SK-N-MC (cell line): ENCODE measurements around the gene AURKAIP1.
A peak's percentile ranks its signal among the peaks of the same experiment; 100 is the strongest.

Source experiments
- DNase-seq: peaks from one replicate; pipeline ENCODE4 v3.0.0-alpha.2; 2011; ENCODE audit warnings: low read depth, low spot score
- H3K27ac ChIP-seq: fragments of 200-600 bp; sonication (generic); 2 replicates; pipeline ENCODE4 v1.5.1; 2016; ENCODE audit warnings: mixed run types
- H3K36me3 ChIP-seq: fragments of 200-600 bp; sonication (generic); 2 replicates; pipeline ENCODE4 v1.6.1; 2017; ENCODE audit warnings: antibody characterized with exemption, low read length, mixed read lengths; ENCODE audit not compliant: insufficient read depth
- H3K4me3 ChIP-seq: fragments of 200-600 bp; sonication (generic); 2 replicates; pipeline ENCODE4 v1.5.1; 2016
- H3K9ac ChIP-seq: fragments of 200-600 bp; sonication (generic); 2 replicates; pipeline ENCODE4 v1.8.0; 2017; ENCODE audit warnings: mixed run types, mixed read lengths; ENCODE audit not compliant: insufficient read length
- H3K9me3 ChIP-seq: fragments of 200-600 bp; sonication (generic); 2 replicates; pipeline ENCODE4 v1.6.1; 2017; ENCODE audit warnings: low read depth, mild to moderate bottlenecking, antibody characterized with exemption, low read length, moderate library complexity, mixed read lengths
- EZH2 ChIP-seq: fragments of 200-600 bp; sonication (generic); IDR thresholded peaks from one replicate; pipeline ENCODE4 v1.6.1; 2017; ENCODE audit warnings: antibody characterized with exemption
- FOXP2 ChIP-seq: optimal IDR thresholded peaks from 2 replicates; pipeline ENCODE3; 2011; ENCODE audit warnings: mild to moderate bottlenecking, moderate library complexity; ENCODE audit not compliant: insufficient read depth; ENCODE audit errors: extremely low read length, control extremely low read depth
- POLR2AphosphoS5 ChIP-seq: IDR thresholded peaks from 2 replicates; pipeline ENCODE4 v1.6.1; 2012; ENCODE audit warnings: mild to moderate bottlenecking, low read depth, low read length, borderline replicate concordance

Gene AURKAIP1

DNA sequence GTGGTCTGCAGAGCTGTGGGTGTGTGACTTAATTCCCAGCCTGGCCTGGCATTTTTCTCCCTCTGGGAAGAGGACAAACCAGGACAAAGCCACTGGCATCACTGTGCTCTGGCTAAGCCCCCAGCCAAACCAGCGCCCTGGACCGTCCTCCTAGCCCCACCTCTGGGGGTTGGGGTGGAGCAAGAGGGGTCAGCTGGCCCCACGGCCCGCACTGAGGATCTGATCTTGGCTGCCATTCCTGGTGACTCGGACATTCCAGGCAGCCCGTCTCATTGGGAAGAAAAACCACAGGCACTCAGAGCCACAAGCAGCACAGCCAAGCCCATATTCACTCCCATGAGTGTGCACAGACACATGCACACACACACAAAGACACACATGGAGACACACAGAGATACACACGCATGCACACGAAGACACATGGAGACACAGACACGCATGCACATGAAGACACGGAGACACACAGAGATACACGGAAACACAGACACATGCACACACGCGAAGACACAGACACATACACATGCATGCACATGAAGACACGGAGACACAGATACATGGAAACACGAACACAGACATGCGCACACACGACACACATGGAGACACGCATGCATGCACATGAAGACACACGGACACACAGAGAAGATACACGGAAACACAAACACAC lies 14.4 kb downstream of the AURKAIP1 start:
- TF ChIP-seq EZH2, result no peak
- TF ChIP-seq POLR2AphosphoS5, result no peak
- no peak for TF ChIP-seq FOXP2
- H3K36me3 ChIP-seq, result no peaks in the 10 kb centered on the region
- no peak for DNase-seq
- H3K4me3 ChIP-seq, result peak overlapping the region; percentile 21; the same call in 1 of the 2 replicates
- H3K9ac ChIP-seq, result no peak overlapping the region
- H3K27ac ChIP-seq, result no peak overlapping the region
- H3K9me3 ChIP-seq, result no peaks in the 10 kb centered on the region

DNA sequence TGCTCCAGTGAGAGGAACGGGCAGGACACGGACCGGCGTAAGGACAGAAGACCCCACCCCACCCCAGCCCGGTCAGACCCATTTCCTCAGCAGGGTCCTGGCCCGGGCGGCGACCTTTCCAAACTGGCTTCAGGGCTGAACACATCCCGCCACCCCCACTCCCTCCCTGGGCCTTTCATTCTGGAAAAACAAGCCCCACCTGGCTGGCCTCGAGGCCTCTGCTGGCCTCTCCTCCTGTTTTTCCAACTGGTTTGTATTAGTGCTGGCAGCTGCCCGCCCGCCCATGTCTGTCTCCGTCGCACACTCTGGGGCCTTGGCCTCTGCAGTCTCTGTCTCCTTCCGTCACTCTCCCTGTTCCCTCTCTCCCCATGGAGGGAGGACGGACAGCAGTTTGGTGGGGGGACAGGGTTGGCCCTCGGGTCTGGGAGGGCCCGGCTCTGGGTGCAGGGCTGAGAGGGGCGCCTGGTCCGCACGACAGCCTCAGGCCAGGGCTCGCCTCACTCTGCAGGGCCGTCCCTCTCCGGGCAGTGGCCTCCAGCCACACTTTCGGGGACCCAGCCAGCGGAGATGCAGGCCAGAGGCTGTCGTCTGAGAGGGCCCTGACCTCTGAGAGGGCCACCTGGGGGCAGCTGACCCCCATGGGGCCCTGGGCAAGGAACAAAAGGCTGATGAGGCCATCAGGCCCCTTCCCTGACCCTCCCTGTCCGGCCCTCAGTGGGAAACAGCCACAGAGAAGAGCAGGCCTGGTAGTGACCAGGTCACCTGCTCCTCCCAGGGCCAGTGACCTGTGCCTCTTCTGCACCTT lies 15.1 kb downstream of the AURKAIP1 start:
- Histone ChIP-seq H3K27ac (peak overlapping the region; percentile 86), H3K36me3 (no peaks in the 10 kb centered on the region), H3K4me3 (no peak overlapping the region), H3K9ac (peak overlapping the region; percentile 51), H3K9me3 (no peaks in the 10 kb centered on the region)
- TF ChIP-seq FOXP2, result no peak
- no peak for TF ChIP-seq POLR2AphosphoS5
- TF ChIP-seq EZH2, result no peak
- no peak for DNase-seq

DNA sequence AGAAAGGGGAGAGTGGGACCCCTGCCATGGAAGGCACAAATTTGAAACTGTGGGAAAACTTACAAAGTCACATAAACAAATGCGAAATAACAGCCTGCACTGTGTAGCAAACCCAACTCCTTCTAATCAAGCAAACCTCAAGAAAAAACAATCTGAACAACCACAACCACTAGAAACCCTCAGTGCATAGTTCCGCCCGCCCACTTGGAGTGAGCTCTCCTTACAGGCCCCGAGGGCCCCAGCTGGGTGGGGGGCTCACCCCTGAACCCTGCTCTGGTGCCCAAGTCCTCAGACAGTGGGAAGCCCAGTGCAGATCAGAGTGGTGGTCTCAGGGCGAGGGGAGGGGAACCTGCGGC lies 15.7 kb downstream of the AURKAIP1 start:
- no peak overlapping the region for H3K4me3 ChIP-seq
- H3K9ac ChIP-seq, result peak overlapping the region; percentile 51
- no peak for TF ChIP-seq EZH2
- TF ChIP-seq FOXP2, result no peak
- TF ChIP-seq POLR2AphosphoS5, result no peak
- no peaks in the 10 kb centered on the region for H3K36me3 ChIP-seq
- H3K9me3 ChIP-seq, result no peaks in the 10 kb centered on the region
- peak overlapping the region; percentile 86 for H3K27ac ChIP-seq
- no peak for DNase-seq

DNA sequence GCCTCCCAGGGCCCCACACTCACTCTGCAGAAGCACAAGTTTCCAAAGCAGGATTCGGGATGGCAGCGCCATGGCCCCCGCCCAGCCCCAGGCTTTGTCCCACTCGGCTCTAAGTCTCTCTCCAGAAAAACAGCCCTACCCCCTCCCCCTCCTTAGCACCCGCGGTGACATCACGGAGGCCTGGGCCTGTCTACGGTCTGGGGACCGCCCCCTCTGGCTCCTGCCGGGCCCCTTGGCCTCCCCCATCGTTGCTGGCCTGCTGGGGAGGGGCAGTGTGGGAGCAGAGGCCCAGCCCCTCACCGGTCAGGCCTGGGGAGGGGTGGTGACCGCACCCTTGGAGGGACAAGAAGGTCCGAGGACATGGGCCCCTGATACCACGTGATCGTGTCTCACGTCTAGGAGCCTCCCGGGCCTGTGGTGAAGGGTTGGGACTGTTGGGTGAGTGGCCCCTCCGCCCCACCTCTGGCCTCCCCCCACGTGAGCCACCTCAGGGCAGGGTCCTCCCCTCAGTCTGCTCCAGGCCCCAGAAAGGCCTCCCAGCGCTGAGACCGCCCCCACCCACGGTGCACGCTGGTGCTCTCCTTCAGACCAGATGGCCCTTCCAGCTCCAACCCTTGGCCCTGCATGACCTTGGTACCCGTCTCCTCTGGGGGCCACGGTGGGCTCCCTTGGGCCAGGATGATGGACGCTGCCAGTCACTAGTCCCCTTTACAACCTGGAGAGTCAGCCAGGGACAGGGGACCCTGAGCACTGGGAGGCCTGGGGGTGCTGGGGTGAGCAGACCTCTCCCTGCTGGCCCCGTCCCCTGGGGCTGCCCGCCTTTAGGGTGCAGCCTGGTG lies 16.4 kb downstream of the AURKAIP1 start, which contains the start of gene MXRA8:
Gene MXRA8, minus strand, starts transcription at position 123 of the 839 bp plus-strand sequence. Its CDS starts 51 bp downstream, at position 72.
- no peak for DNase-seq
- Histone ChIP-seq H3K36me3 (no peaks in the 10 kb centered on the region), H3K9ac (peak within 1 kb of the TSS; percentile 51), H3K9me3 (no peaks in the 10 kb centered on the region), H3K4me3 (peak within 1 kb of the TSS; percentile 51), H3K27ac (peak within 1 kb of the TSS; percentile 86)
- peak; percentile 69; the same call in 1 of the 2 replicates for TF ChIP-seq POLR2AphosphoS5
- no peak for TF ChIP-seq EZH2

DNA sequence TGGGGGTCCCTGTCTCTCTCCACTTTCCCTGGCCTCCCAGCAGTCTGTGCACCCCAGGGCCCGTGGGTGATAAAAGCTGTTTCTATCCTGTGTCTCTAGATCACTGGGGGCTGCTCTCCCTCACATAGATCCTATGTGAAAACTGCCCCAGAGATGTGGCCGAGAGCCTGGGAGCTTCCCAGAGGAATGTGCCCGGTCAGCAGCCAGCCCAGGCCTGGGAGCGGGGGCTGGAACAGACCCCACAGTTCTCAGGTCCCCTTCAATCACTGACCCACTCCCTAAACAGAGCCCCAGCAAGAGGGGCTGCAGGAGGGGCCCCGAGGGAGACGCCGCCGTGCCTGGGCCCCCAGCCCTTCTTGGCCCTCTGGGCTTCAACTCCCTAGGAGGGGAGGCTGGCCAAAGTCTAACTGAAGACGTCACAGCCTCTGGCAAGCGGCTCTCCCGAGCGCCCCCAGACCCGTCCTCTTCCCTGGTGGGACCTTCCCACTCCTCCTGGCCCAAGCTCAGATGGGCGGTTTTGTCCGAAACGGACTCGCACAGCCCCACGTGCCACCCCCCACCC lies 17.1 kb downstream of the AURKAIP1 start:
- Histone ChIP-seq H3K27ac (peak overlapping the region; percentile 86), H3K36me3 (no peaks in the 10 kb centered on the region), H3K4me3 (peak overlapping the region; percentile 51), H3K9me3 (no peaks in the 10 kb centered on the region), H3K9ac (peak overlapping the region; percentile 51)
- DNase-seq, result no peak
- TF ChIP-seq EZH2, result no peak
- no peak for TF ChIP-seq POLR2AphosphoS5
- no peak for TF ChIP-seq FOXP2

DNA sequence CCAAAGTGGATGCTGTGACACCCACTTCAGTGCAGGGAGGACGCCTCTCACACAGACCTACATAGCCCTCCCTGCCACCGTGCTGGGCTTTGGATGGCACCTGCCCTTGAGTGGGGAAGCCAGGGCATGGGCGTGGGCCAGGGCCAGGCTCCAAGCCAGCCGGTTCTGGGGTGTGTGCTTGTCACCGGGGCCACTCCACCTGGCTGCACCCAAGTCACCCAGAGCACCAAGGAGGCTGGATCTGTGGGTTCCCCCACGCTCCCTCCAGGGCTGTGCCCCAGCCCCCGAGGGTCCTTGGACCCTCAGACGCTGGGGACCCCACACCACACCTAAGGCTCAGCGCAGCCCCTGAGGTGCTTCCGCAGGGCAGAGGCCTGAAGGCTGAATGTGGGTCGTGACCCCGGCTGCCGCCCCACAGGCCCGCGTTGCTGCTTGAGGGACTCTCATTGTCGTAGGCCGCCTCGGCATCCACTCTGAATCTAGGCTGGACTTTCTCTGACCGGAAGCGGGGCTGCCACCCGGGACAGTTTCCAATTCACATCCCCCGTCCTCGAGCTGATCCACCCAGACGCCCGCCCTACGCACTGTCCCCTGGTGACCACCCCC lies 18.1 kb downstream of the AURKAIP1 start:
- H3K36me3 ChIP-seq, result no peaks in the 10 kb centered on the region
- DNase-seq, result no peak
- H3K4me3 ChIP-seq, result no peak overlapping the region
- H3K9me3 ChIP-seq, result no peaks in the 10 kb centered on the region
- no peak for TF ChIP-seq EZH2
- TF ChIP-seq POLR2AphosphoS5, result no peak
- no peak for TF ChIP-seq FOXP2
- H3K9ac ChIP-seq, result no peak overlapping the region
- no peak overlapping the region for H3K27ac ChIP-seq

DNA sequence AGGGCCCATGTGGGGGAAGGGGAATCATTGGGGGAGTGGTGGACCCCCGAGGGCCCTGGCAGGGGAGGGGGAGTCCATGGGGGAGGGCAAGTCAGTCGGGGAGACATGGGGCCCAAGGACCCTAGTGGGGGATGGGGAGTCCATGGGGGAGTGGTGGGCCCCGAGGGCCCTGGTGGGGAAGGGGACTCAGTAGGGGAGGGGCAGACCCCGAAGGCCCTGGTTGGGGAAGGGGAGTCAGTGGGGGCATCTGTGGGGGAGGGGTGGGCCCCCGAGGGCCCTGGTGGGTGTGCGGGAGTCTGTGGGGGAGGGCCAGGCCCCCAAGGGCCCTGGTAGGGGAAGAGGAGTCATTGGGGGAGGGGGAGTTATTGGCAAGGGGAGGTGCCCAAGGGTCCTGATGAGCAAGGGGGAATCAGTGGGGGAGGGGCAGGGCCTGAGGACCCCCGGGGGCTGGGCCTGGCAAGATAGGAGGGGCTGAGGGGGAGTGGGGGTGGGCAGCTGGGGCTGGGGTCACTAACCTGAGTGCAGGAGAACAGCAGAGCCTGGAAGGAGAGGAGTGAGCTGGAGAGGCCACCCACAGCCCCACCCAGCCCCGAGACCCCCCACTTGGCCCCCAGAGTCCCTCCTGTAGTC lies 18.7 kb downstream of the AURKAIP1 start:
- no peak overlapping the region for H3K9ac ChIP-seq
- no peak for TF ChIP-seq POLR2AphosphoS5
- no peak for TF ChIP-seq FOXP2
- TF ChIP-seq EZH2, result no peak
- no peak overlapping the region for H3K4me3 ChIP-seq
- DNase-seq, result no peak
- no peak overlapping the region for H3K27ac ChIP-seq
- no peaks in the 10 kb centered on the region for H3K36me3 ChIP-seq
- H3K9me3 ChIP-seq, result no peaks in the 10 kb centered on the region
